Measurements from ENCODE around the gene YEATS2.

Gene YEATS2

GRCh38 chr3:183829466-183829865, 131.9 kb downstream of the YEATS2 start:
- no peak for DNase-seq (ENCODE audit: insufficient read length, low spot score)
- FAIRE-seq: no peak
- TF ChIP-seq CTCF (IDR thresholded peaks at IDR 0.05; ENCODE audit: insufficient read depth, missing control alignments): no peak

GRCh38 chr3:183830187-183830586, 132.6 kb downstream of the YEATS2 start:
- TF ChIP-seq CTCF (IDR thresholded peaks at IDR 0.05; ENCODE audit: insufficient read depth, missing control alignments): no peak
- FAIRE-seq (no peak), DNase-seq (ENCODE audit: insufficient read length, low spot score) (no peak)

GRCh38 chr3:183833516-183833915, 135.9 kb downstream of the YEATS2 start:
- no peak for FAIRE-seq
- DNase-seq (ENCODE audit: insufficient read length, low spot score): no peak
- TF ChIP-seq CTCF (IDR thresholded peaks at IDR 0.05; ENCODE audit: insufficient read depth, missing control alignments): no peak

- DNase-seq (ENCODE audit: insufficient read length, low spot score): no peak
- TF ChIP-seq CTCF (IDR thresholded peaks at IDR 0.05; ENCODE audit: insufficient read depth, missing control alignments): no peak
- FAIRE-seq: no peak
Observed at GRCh38 chr3:183837390-183837789, 139.8 kb downstream of the YEATS2 start.

- no peak for FAIRE-seq
- no peak for DNase-seq (ENCODE audit: insufficient read length, low spot score)
- TF ChIP-seq CTCF (IDR thresholded peaks at IDR 0.05; ENCODE audit: insufficient read depth, missing control alignments): no peak
Observed at GRCh38 chr3:183837894-183838293, 140.3 kb downstream of the YEATS2 start.

GRCh38 chr3:183839751-183840150, 142.2 kb downstream of the YEATS2 start:
- TF ChIP-seq CTCF (IDR thresholded peaks at IDR 0.05; ENCODE audit: insufficient read depth, missing control alignments): no peak
- FAIRE-seq (no peak), DNase-seq (ENCODE audit: insufficient read length, low spot score) (no peak)

GRCh38 chr3:183844606-183845005, 147.0 kb downstream of the YEATS2 start:
- no peak for DNase-seq (ENCODE audit: insufficient read length, low spot score)
- no peak for TF ChIP-seq CTCF (IDR thresholded peaks at IDR 0.05; ENCODE audit: insufficient read depth, missing control alignments)
- no peak for FAIRE-seq
